Measurements from ENCODE around the gene GBGT1. TPM values are rescaled to one million over a fixed set of nuclear protein-coding genes. Genes with fewer than 3 reads are reported as not detected.

GBGT1 gene
- polyA plus RNA-seq, 1 of the 3 experiments (the other 2 are of a cell fraction): 0.51 TPM

GRCh38 chr9:133202688-133203453 is 39.2 kb upstream of the GBGT1 start:
- DNase-seq: no peak
- Histone ChIP-seq H3K36me3 (replicated peaks in 1 of 2; ENCODE audit: control insufficient read depth in 1 of 2, insufficient read depth in 2 of 2, low read length in 1 of 2) (no peaks in the 10 kb centered on the region), H2AFZ (ENCODE audit: low read depth) (no peak overlapping the region), H3K9me2 (no peaks in the 10 kb centered on the region), H3K4me3 (ENCODE audit: low read depth in 2 of 2, low read length in 1 of 2) (no peak overlapping the region), H3K27ac (ENCODE audit: low read depth in 2 of 2, low read length in 1 of 2) (no peak overlapping the region), H3K79me2 (ENCODE audit: insufficient read depth) (no peaks in the 10 kb centered on the region), H3K9ac (no peak overlapping the region), H3K4me1 (ENCODE audit: control insufficient read depth in 1 of 2, insufficient read depth in 2 of 2, low read depth in 1 of 2, low read length in 1 of 2) (no peaks in the 10 kb centered on the region), H3F3A (replicated peaks; ENCODE audit: insufficient read depth) (no peaks in the 10 kb centered on the region), H3K9me3 (no peaks in the 10 kb centered on the region), H3K4me2 (no peak overlapping the region), H4K20me1 (ENCODE audit: insufficient read depth) (no peaks in the 10 kb centered on the region), H3K27me3 (ENCODE audit: insufficient read depth) (peaks cover 47% of the 10 kb centered on the region)
- POLR2A ChIA-PET: no interaction called here
- 54% methylated on average over 14 of the region's 14 CpGs for WGBS (ENCODE audit: low lambda C conversion rate)
- TF ChIP-seq FOXJ3 (CRISPR knock-in tag; IDR thresholded peaks at IDR 0.05): no peak
- CTCF ChIA-PET: interaction anchor here (0.8 to 3.0 kb wide), 2 partner anchors 15 to 16 kb away, joined by 3 to 9 read pairs; no protein-coding TSS in a partner anchor

DNA sequence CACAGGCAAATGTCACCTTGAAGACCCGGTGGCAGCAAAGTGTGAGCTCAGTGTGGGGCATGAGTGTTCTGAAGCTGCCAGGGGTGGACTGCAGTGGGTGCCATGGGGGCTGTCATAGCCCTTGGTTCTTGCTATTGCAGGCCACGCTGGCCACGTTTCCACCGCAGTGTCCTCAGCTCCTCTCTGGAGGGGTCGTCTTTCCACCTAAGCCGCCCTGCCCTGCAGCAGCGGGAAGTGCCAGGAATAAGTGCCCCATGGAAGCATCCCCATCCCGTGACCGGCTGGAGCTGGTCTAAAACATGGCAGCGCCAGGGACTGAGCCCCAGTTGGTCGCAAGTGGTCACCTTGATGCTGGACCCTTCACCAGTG is 38.4 kb upstream of the GBGT1 start:
- no peaks in the 10 kb centered on the region for H3K36me3 ChIP-seq (replicated peaks in 1 of 2; ENCODE audit: control insufficient read depth in 1 of 2, insufficient read depth in 2 of 2, low read length in 1 of 2)
- H3K9me3 ChIP-seq: no peaks in the 10 kb centered on the region
- H2AFZ ChIP-seq (ENCODE audit: low read depth): no peak overlapping the region
- no peaks in the 10 kb centered on the region for H3F3A ChIP-seq (replicated peaks; ENCODE audit: insufficient read depth)
- no peak overlapping the region for H3K4me3 ChIP-seq (ENCODE audit: low read depth in 2 of 2, low read length in 1 of 2)
- ChIA-PET POLR2A (no interaction called here), CTCF (interaction anchor here (0.8 to 3.0 kb wide), 2 partner anchors 14 to 16 kb away, joined by 3 to 9 read pairs; no protein-coding TSS in a partner anchor)
- H3K9ac ChIP-seq: no peak overlapping the region
- peaks cover 52% of the 10 kb centered on the region for H3K27me3 ChIP-seq (ENCODE audit: insufficient read depth)
- H4K20me1 ChIP-seq (ENCODE audit: insufficient read depth): no peaks in the 10 kb centered on the region
- no peak for DNase-seq
- H3K4me1 ChIP-seq (ENCODE audit: control insufficient read depth in 1 of 2, insufficient read depth in 2 of 2, low read depth in 1 of 2, low read length in 1 of 2): no peaks in the 10 kb centered on the region
- no peak overlapping the region for H3K27ac ChIP-seq (ENCODE audit: low read depth in 2 of 2, low read length in 1 of 2)
- H3K4me2 ChIP-seq: no peak overlapping the region
- H3K79me2 ChIP-seq (ENCODE audit: insufficient read depth): no peaks in the 10 kb centered on the region
- H3K9me2 ChIP-seq: no peaks in the 10 kb centered on the region
- TF ChIP-seq MXI1 (IDR thresholded peaks at IDR 0.05; ENCODE audit: low read depth, low read length) (no peak), JUND (IDR thresholded peaks at IDR 0.05) (no peak), RCOR1 (IDR thresholded peaks at IDR 0.05; ENCODE audit: low read length) (no peak)
- 17% methylated on average over 6 of the region's 11 CpGs for WGBS (ENCODE audit: low lambda C conversion rate)

- ChIA-PET CTCF (interaction anchor here (0.6 to 3.0 kb wide), 4 partner anchors 13 to 776 kb away, joined by 3 to 9 read pairs (median 3); no protein-coding TSS in a partner anchor), POLR2A (no interaction called here)
- no peak for DNase-seq
- no peaks in the 10 kb centered on the region for H3K36me3 ChIP-seq (replicated peaks in 1 of 2; ENCODE audit: control insufficient read depth in 1 of 2, insufficient read depth in 2 of 2, low read length in 1 of 2)
- no peaks in the 10 kb centered on the region for H3K9me3 ChIP-seq
- H3K4me3 ChIP-seq (ENCODE audit: low read depth in 2 of 2, low read length in 1 of 2): no peak overlapping the region
- H3K79me2 ChIP-seq (ENCODE audit: insufficient read depth): no peaks in the 10 kb centered on the region
- 26% methylated on average over 13 of the region's 13 CpGs for WGBS (ENCODE audit: low lambda C conversion rate)
- H3K9ac ChIP-seq: no peak overlapping the region
- H3K4me2 ChIP-seq: no peak overlapping the region
- no peak overlapping the region for H3K27ac ChIP-seq (ENCODE audit: low read depth in 2 of 2, low read length in 1 of 2)
- no peaks in the 10 kb centered on the region for H4K20me1 ChIP-seq (ENCODE audit: insufficient read depth)
- no peaks in the 10 kb centered on the region for H3K9me2 ChIP-seq
- H3K27me3 ChIP-seq (ENCODE audit: insufficient read depth): peaks cover 58% of the 10 kb centered on the region
- no peaks in the 10 kb centered on the region for H3F3A ChIP-seq (replicated peaks; ENCODE audit: insufficient read depth)
- H3K4me1 ChIP-seq (ENCODE audit: control insufficient read depth in 1 of 2, insufficient read depth in 2 of 2, low read depth in 1 of 2, low read length in 1 of 2): no peaks in the 10 kb centered on the region
- no peak overlapping the region for H2AFZ ChIP-seq (ENCODE audit: low read depth)
- TF ChIP-seq CHD2 (IDR thresholded peaks at IDR 0.05; ENCODE audit: low read length, partially characterized antibody) (no peak), RCOR1 (IDR thresholded peaks at IDR 0.05; ENCODE audit: low read length) (no peak), GATA2 (CRISPR knock-in tag; IDR thresholded peaks at IDR 0.05) (no peak), RFX5 (IDR thresholded peaks at IDR 0.05; ENCODE audit: low read length) (no peak), TEAD4 (IDR thresholded peaks at IDR 0.05; ENCODE audit: borderline replicate concordance, insufficient read depth) (no peak), EZH2phosphoT487 (IDR thresholded peaks at IDR 0.05; ENCODE audit: borderline replicate concordance, low read depth) (no peak), GABPA (IDR thresholded peaks at IDR 0.05; ENCODE audit: low read depth) (no peak), MEF2A (IDR thresholded peaks at IDR 0.05; ENCODE audit: borderline replicate concordance, low read depth) (no peak), REST (IDR thresholded peaks at IDR 0.05; ENCODE audit: low read depth, low read length) (no peak), RAD21 (IDR thresholded peaks at IDR 0.05; ENCODE audit: low read length) (no peak), YY1 (IDR thresholded peaks at IDR 0.05; ENCODE audit: low read depth) (no peak), FOXJ3 (CRISPR knock-in tag; IDR thresholded peaks at IDR 0.05) (no peak), NRF1 (IDR thresholded peaks at IDR 0.05; ENCODE audit: low read depth, low read length) (no peak), TAF1 (IDR thresholded peaks at IDR 0.05; ENCODE audit: borderline replicate concordance, low read depth, low read length) (no peak), FOXM1 (IDR thresholded peaks at IDR 0.05; ENCODE audit: low read depth) (no peak)
Measured at GRCh38 chr9:133201424-133202144, 37.9 kb upstream of the GBGT1 start.
